ENCODE measurements around the gene CD48. TPM values are rescaled to one million over a fixed set of nuclear protein-coding genes. Genes with fewer than 3 reads are reported as not detected.
"Not testable (repeated sequence)": the region's sequence is repeated elsewhere in the genome, so short reads cannot be mapped to it uniquely, and the experiment has no call there.

CD48 gene
- polyA plus RNA-seq, 4 donors = 1.1 to 1.8 (median 1.5) TPM

- no peak for DNase-seq (ENCODE audit: low read depth in 4 of 4, low spot score in 3 of 4)
Measured at GRCh38 chr1:160716013-160716412, 4.4 kb upstream of the CD48 start.

- not testable (repeated sequence) for DNase-seq (ENCODE audit: low read depth in 4 of 4, low spot score in 3 of 4)
Measured at GRCh38 chr1:160714034-160714648, 2.5 kb upstream of the CD48 start.

- DNase-seq (ENCODE audit: low read depth in 4 of 4, low spot score in 3 of 4) = no peak
Measured at GRCh38 chr1:160713161-160713560, 1.5 kb upstream of the CD48 start.

- DNase-seq (ENCODE audit: low read depth in 4 of 4, low spot score in 3 of 4) = not testable (repeated sequence)
Measured at GRCh38 chr1:160712525-160713080, 981 bp upstream of the CD48 start.

GRCh38 chr1:160711276-160711601 lies 383 bp downstream of the CD48 start:
- no peak for DNase-seq (ENCODE audit: low read depth in 4 of 4, low spot score in 3 of 4)

- DNase-seq (ENCODE audit: low read depth in 4 of 4, low spot score in 3 of 4) = no peak
Measured at GRCh38 chr1:160710517-160711252, 937 bp downstream of the CD48 start.

GRCh38 chr1:160709715-160710114 lies 1.9 kb downstream of the CD48 start:
- DNase-seq (ENCODE audit: low read depth in 4 of 4, low spot score in 3 of 4) = no peak

GRCh38 chr1:160708801-160709200 lies 2.8 kb downstream of the CD48 start:
- DNase-seq (ENCODE audit: low read depth in 4 of 4, low spot score in 3 of 4) = no peak

- DNase-seq (ENCODE audit: low read depth in 4 of 4, low spot score in 3 of 4) = no peak
Measured at GRCh38 chr1:160708118-160708517, 3.5 kb downstream of the CD48 start.

GRCh38 chr1:160707236-160708064 lies 4.2 kb downstream of the CD48 start:
- no peak for DNase-seq (ENCODE audit: low read depth in 4 of 4, low spot score in 3 of 4)

GRCh38 chr1:160706526-160707235 lies 4.9 kb downstream of the CD48 start:
- no peak for DNase-seq (ENCODE audit: low read depth in 4 of 4, low spot score in 3 of 4)

- no peak for DNase-seq (ENCODE audit: low read depth in 4 of 4, low spot score in 3 of 4)
Measured at GRCh38 chr1:160705742-160706141, 5.9 kb downstream of the CD48 start.

GRCh38 chr1:160705212-160705621 lies 6.4 kb downstream of the CD48 start:
- not testable (repeated sequence) for DNase-seq (ENCODE audit: low read depth in 4 of 4, low spot score in 3 of 4)

GRCh38 chr1:160704250-160704649 lies 7.4 kb downstream of the CD48 start:
- no peak for DNase-seq (ENCODE audit: low read depth in 4 of 4, low spot score in 3 of 4)

- no peak for DNase-seq (ENCODE audit: low read depth in 4 of 4, low spot score in 3 of 4)
Measured at GRCh38 chr1:160702100-160702499, 9.5 kb downstream of the CD48 start.

- not testable (repeated sequence) for DNase-seq (ENCODE audit: low read depth in 4 of 4, low spot score in 3 of 4)
Measured at GRCh38 chr1:160692390-160692789, 19.2 kb downstream of the CD48 start.

- no peak for DNase-seq (ENCODE audit: low read depth in 4 of 4, low spot score in 3 of 4)
Measured at GRCh38 chr1:160685266-160685665, 26.4 kb downstream of the CD48 start.

GRCh38 chr1:160682983-160683865 lies 28.4 kb downstream of the CD48 start:
- DNase-seq (ENCODE audit: low read depth in 4 of 4, low spot score in 3 of 4) = no peak

- DNase-seq (ENCODE audit: low read depth in 4 of 4, low spot score in 3 of 4) = no peak
Measured at GRCh38 chr1:160681891-160682140, 29.8 kb downstream of the CD48 start.

Measured in right renal pelvis (tissue), 4 donors.